Stomach (tissue), 9 donors: Measurements from ENCODE around the gene CNN2. TPM values are rescaled to one million over a fixed set of nuclear protein-coding genes. Genes with fewer than 3 reads are reported as not detected.

ENCODE experiments used
- DNase-seq, 2 donors: peaks; one replicate each; pipeline versions ENCODE4 v3.0.0 to v3.0.0-alpha.2; 2013 to 2019
- H3K27ac ChIP-seq, 5 donors: fragments of 200-600 bp in 4 of 5; sonication (generic) in 4 of 5; one replicate each; pipeline ENCODE4 v1.5.1; 2013 to 2019; ENCODE audit warnings: mild to moderate bottlenecking in 1 of 5, moderate library complexity in 1 of 5
- H3K27me3 ChIP-seq, 3 donors: fragments of 200-600 bp; sonication (generic); one replicate each; pipeline ENCODE4 v1.5.1; 2017 to 2019; ENCODE audit warnings: mixed run types in 1 of 3
- H3K36me3 ChIP-seq, 4 donors: fragments of 200-600 bp; sonication (generic); 1 replicate in 3 of 4; 2 replicates in 1 of 4; pipeline ENCODE4 v1.5.1; 2016 to 2019
- H3K4me1 ChIP-seq, 4 donors: fragments of 200-600 bp; sonication (generic); one replicate each; pipeline ENCODE4 v1.5.1; 2016 to 2019
- H3K4me3 ChIP-seq, 4 donors: fragments of 200-600 bp; sonication (generic) in 3 of 4; one replicate each; pipeline ENCODE4 v1.5.1; 2016 to 2019; ENCODE audit warnings: mild to moderate bottlenecking in 1 of 4
- H3K9me3 ChIP-seq, 4 donors: fragments of 200-600 bp; sonication (generic); one replicate each; pipeline ENCODE4 v1.5.1; 2016 to 2019
- EP300 ChIP-seq: sonication (generic); formaldehyde crosslinking; IDR thresholded peaks from one replicate; pipeline ENCODE4 v1.6.1; 2017; ENCODE audit warnings: antibody characterized with exemption
- POLR2A ChIP-seq, 4 donors: fragments of 450-650 bp; IDR thresholded peaks; one replicate each; pipeline ENCODE4 v1.6.1; 2016; ENCODE audit warnings: antibody characterized with exemption in 4 of 4, control low read depth in 2 of 4, mild to moderate bottlenecking in 1 of 4, moderate library complexity in 1 of 4
- POLR2AphosphoS5 ChIP-seq, 3 donors: sonication (generic); formaldehyde crosslinking; IDR thresholded peaks; one replicate each; pipeline ENCODE4 v1.6.1; 2016; ENCODE audit warnings: antibody characterized with exemption in 3 of 3
- WGBS, 5 donors: extraction: QIAGEN DNeasy Blood & Tissue Kit in 3 of 5; methylation state at CpG; one replicate each; pipeline versions ENCODE4 v1.1.5 to v1.1.7; 2013 to 2018; 5-methylcytosine and 5-hydroxymethylcytosine counted together
- intact Hi-C: fragments of 100-400 bp; cut with DNase I; formaldehyde crosslinking; loops from one replicate; pipeline ENCODE4 v1.15.1; 2023; ENCODE audit warnings: low total_unique reads
- polyA plus RNA-seq, 3 donors: library from polyadenylated mRNA; stranded (reverse); fragments of 200-250 nt; gene quantifications; one replicate each; pipeline ENCODE4 v1.2.3, GENCODE V29; 2013
- total RNA-seq, 5 donors: library from RNA; depleted of rRNA; stranded (reverse); fragments of >200 nt; gene quantifications; one replicate each; pipeline versions ENCODE4 v1.1.0 to v1.2.3, GENCODE V29; 2014 to 2016
- TF ChIP-seq, protein P1 (sequence below), 7 experiments: fragments of 450-650 bp in 4 of 7; fragments of 200-600 bp in 3 of 7; sonication (generic) in 3 of 7; IDR thresholded peaks; one replicate each; pipeline ENCODE4 v1.5.1; 2016 to 2019; ENCODE audit warnings: antibody characterized with exemption in 7 of 7, control low read depth in 2 of 7, mild to moderate bottlenecking in 1 of 7
- donor health status: healthy with polysubstance abuse.
- donor health status: Bipolar disorder and iron deficiency.
- donor health status: healthy.

CNN2 gene
- total and polyA plus RNA-seq, 8 donors: 7.0 to 98.5 (median 81.4) TPM

DNA sequence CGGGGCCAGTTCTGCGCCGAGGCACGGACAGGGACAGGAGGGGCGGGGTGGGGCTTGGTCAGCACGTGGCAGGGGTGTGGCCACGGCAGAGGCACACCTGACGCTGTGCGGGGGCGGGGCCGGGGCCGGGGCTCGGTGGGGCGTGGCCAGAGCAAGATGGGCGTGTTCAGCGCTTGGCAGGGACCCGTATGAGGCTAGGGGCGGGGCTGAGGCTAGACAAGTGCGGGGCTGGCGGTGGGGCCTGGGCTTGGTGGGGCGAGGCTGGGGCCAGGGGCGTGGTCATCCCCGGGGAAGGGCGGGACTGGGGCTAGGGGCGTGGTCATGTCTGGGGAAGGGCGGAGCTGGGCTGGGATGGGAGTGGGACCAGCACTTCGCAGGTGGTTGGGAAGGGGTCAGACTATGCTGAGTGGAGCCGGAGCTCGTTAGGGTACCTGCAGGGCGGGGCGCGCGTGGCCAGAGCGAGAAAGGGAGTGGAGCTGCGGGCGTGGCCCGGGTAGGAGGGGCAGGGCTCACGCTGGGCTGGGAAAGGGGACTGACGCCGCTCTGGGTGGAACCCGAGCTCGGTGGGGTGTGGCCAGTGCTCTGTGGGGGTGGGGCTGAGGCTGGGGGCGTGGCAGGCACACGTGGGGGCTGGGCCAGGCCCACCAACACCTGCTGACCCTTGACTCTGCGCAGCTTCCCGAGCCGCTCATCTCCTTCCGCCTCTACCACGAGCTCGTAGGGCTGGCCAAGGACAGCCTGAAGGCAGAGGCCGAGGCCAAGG is 55.9 kb downstream of the CNN2 start:
- Histone ChIP-seq H3K9me3 (no peaks in the 10 kb centered on the region), H3K4me1 (peaks cover 8 to 48% (median 30%) of the 10 kb centered on the region in 4 donors), H3K27me3 (peaks cover 0 to 16% (median 0%) of the 10 kb centered on the region in 3 donors), H3K36me3 (peaks cover 6 to 68% (median 41%) of the 10 kb centered on the region in 4 donors), H3K4me3 (peak overlapping the region; percentile 24 to 43 (median 28)), H3K27ac (peak overlapping the region; percentile 60 to 78 (median 69))
- intact Hi-C loops: no loop called here
- WGBS, 5 donors: 12 to 26% (median 14%) methylated on average over 28 to 51 of the region's 51 CpGs
- DNase-seq: peak; percentile 96
- TF ChIP-seq POLR2A (IDR thresholded peaks at IDR 0.05) (no peak), EP300 (no peak), POLR2AphosphoS5 (IDR thresholded peaks at IDR 0.05) (no peak)
- TF ChIP-seq, protein P1, sequence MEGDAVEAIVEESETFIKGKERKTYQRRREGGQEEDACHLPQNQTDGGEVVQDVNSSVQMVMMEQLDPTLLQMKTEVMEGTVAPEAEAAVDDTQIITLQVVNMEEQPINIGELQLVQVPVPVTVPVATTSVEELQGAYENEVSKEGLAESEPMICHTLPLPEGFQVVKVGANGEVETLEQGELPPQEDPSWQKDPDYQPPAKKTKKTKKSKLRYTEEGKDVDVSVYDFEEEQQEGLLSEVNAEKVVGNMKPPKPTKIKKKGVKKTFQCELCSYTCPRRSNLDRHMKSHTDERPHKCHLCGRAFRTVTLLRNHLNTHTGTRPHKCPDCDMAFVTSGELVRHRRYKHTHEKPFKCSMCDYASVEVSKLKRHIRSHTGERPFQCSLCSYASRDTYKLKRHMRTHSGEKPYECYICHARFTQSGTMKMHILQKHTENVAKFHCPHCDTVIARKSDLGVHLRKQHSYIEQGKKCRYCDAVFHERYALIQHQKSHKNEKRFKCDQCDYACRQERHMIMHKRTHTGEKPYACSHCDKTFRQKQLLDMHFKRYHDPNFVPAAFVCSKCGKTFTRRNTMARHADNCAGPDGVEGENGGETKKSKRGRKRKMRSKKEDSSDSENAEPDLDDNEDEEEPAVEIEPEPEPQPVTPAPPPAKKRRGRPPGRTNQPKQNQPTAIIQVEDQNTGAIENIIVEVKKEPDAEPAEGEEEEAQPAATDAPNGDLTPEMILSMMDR (IDR thresholded peaks at IDR 0.05): no peak

DNA sequence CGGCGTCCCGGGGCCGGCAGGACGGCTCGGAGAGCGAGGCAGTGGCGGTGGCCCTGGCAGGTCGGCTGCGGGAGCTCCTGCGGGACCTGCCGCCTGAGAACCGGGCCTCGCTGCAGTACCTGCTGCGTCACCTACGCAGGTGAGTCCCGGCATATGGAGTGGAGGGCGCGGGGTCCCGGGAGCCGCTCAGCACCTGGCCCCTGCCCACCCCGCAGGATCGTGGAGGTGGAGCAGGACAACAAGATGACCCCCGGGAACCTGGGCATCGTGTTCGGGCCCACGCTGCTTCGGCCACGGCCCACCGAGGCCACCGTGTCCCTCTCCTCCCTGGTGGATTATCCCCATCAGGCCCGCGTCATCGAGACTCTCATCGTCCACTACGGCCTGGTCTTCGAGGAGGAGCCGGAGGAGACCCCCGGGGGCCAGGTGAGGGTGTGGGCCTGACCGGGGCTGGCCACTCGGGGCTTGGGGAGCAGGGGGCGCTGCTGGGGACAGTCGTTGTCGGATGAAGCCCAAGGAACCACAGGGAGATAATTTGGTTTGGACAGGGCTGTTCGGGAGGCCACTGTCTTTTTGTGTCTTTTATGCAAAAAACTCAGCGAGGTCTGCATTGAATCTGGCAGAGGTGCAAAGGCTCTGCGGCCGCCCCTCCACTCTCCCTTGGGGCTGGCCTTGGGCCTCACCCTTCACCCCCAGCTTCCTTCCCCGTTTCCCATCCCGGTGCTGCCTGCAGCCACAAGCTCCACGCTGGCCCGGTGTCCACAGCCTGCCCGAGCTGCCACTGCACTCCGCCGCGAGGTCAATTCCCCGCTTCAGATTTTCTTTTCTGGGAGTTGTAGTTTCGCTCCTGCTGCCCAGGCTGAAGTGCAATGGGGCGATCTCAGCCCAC is 56.8 kb downstream of the CNN2 start:
- intact Hi-C loops: no loop called here
- H3K27me3 ChIP-seq: peaks cover 0 to 16% (median 0%) of the 10 kb centered on the region in 3 donors
- no peak for DNase-seq
- peak overlapping the region; percentile 60 to 78 (median 69) for H3K27ac ChIP-seq
- WGBS, 5 donors: 67 to 78% (median 75%) methylated on average over 51 to 59 of the region's 59 CpGs
- TF ChIP-seq, protein P1 (IDR thresholded peaks at IDR 0.05): no peak
- TF ChIP-seq POLR2AphosphoS5 (IDR thresholded peaks at IDR 0.05): no peak
- no peak for TF ChIP-seq POLR2A (IDR thresholded peaks at IDR 0.05)
- no peak for TF ChIP-seq EP300
- H3K4me3 ChIP-seq: peak overlapping the region; percentile 24 to 43 (median 28)
- H3K9me3 ChIP-seq: no peaks in the 10 kb centered on the region
- peaks cover 8 to 48% (median 29%) of the 10 kb centered on the region in 4 donors for H3K4me1 ChIP-seq
- peaks cover 12 to 77% (median 50%) of the 10 kb centered on the region in 4 donors for H3K36me3 ChIP-seq

GRCh38 chr19:1084024-1084868 is 57.8 kb downstream of the CNN2 start:
- Histone ChIP-seq H3K9me3 (no peaks in the 10 kb centered on the region), H3K27ac (no peak overlapping the region), H3K4me1 (peaks cover 8 to 59% (median 36%) of the 10 kb centered on the region in 4 donors), H3K27me3 (peaks cover 0 to 16% (median 0%) of the 10 kb centered on the region in 3 donors), H3K36me3 (peaks cover 22 to 87% (median 60%) of the 10 kb centered on the region in 4 donors), H3K4me3 (no peak overlapping the region)
- DNase-seq: no peak
- WGBS, 5 donors: 66 to 74% (median 71%) methylated on average over 40 to 43 of the region's 43 CpGs
- intact Hi-C loops: no loop called here
- TF ChIP-seq, protein P1 (IDR thresholded peaks at IDR 0.05): no peak
- TF ChIP-seq EP300: no peak
- TF ChIP-seq POLR2AphosphoS5 (IDR thresholded peaks at IDR 0.05): no peak
- no peak for TF ChIP-seq POLR2A (IDR thresholded peaks at IDR 0.05)
